Mesothelial cell of epicardium (in vitro differentiated cells): Measurements from ENCODE around the gene U2AF2. TPM values are rescaled to one million over a fixed set of nuclear protein-coding genes. Genes with fewer than 3 reads are reported as not detected.

Source experiments
- DNase-seq, 2 experiments: peaks; one replicate each; pipeline ENCODE4 v3.0.0; 2021; ENCODE audit warnings: low spot score in 2 of 2; ENCODE audit not compliant: unreplicated experiment in 2 of 2
- H3K27ac Mint-ChIP-seq: 2 replicates; pipeline ENCODE4 v1.8.0; 2021; ENCODE audit warnings: mixed read lengths
- H3K27me3 Mint-ChIP-seq: 2 replicates; pipeline ENCODE4 v1.8.0; 2021; ENCODE audit warnings: low read depth, mixed read lengths
- H3K36me3 Mint-ChIP-seq: 2 replicates; pipeline ENCODE4 v1.8.0; 2021; ENCODE audit warnings: mixed read lengths
- H3K4me1 Mint-ChIP-seq: 2 replicates; pipeline ENCODE4 v1.8.0; 2021; ENCODE audit warnings: mixed read lengths
- H3K4me3 Mint-ChIP-seq: 2 replicates; pipeline ENCODE4 v1.8.0; 2021; ENCODE audit warnings: mild to moderate bottlenecking, moderate library complexity, mixed read lengths
- H3K9me3 Mint-ChIP-seq: 2 replicates; pipeline ENCODE4 v1.8.0; 2021; ENCODE audit warnings: mixed read lengths
- CTCF ChIP-seq: fragments of 200-600 bp; sonication (generic); IDR thresholded peaks from one replicate; pipeline ENCODE4 v1.5.0; 2021; ENCODE audit warnings: antibody characterized with exemption; ENCODE audit not compliant: unreplicated experiment
- total RNA-seq: library from RNA; stranded (reverse); gene quantifications from 3 replicates; pipeline ENCODE4 v1.2.1, GENCODE V29; 2021

The U2AF2 gene
- total RNA-seq, 1 donor from 2014 or later = 245 TPM

GRCh38 chr19:55614711-55615542 is 39.9 kb upstream of the U2AF2 start:
- Mint-ChIP-seq H3K4me1 (no peaks in the 10 kb centered on the region), H3K27ac (no peak overlapping the region), H3K9me3 (no peaks in the 10 kb centered on the region), H3K27me3 (no peaks in the 10 kb centered on the region), H3K4me3 (no peak overlapping the region), H3K36me3 (peaks cover 30% of the 10 kb centered on the region)
- TF ChIP-seq CTCF = no peak
- no peak for DNase-seq

- Mint-ChIP-seq H3K36me3 (peaks cover 29% of the 10 kb centered on the region), H3K4me3 (no peak overlapping the region), H3K27ac (no peak overlapping the region), H3K9me3 (no peaks in the 10 kb centered on the region), H3K27me3 (no peaks in the 10 kb centered on the region), H3K4me1 (no peaks in the 10 kb centered on the region)
- TF ChIP-seq CTCF = no peak
- no peak for DNase-seq
Measured at GRCh38 chr19:55615543-55616394, 39.1 kb upstream of the U2AF2 start.

GRCh38 chr19:55616395-55616875 is 38.4 kb upstream of the U2AF2 start:
- Mint-ChIP-seq H3K27me3 (no peaks in the 10 kb centered on the region), H3K4me3 (no peak overlapping the region), H3K9me3 (no peaks in the 10 kb centered on the region), H3K36me3 (peaks cover 26% of the 10 kb centered on the region), H3K27ac (no peak overlapping the region), H3K4me1 (no peaks in the 10 kb centered on the region)
- DNase-seq = no peak
- TF ChIP-seq CTCF = no peak

GRCh38 chr19:55617426-55617825 is 37.4 kb upstream of the U2AF2 start:
- H3K9me3 Mint-ChIP-seq = no peaks in the 10 kb centered on the region
- peaks cover 26% of the 10 kb centered on the region for H3K36me3 Mint-ChIP-seq
- no peaks in the 10 kb centered on the region for H3K27me3 Mint-ChIP-seq
- no peak overlapping the region for H3K4me3 Mint-ChIP-seq
- no peak for TF ChIP-seq CTCF
- H3K27ac Mint-ChIP-seq = no peak overlapping the region
- no peaks in the 10 kb centered on the region for H3K4me1 Mint-ChIP-seq
- DNase-seq = no peak

GRCh38 chr19:55618426-55618825 is 36.4 kb upstream of the U2AF2 start:
- H3K4me1 Mint-ChIP-seq = peaks cover 3% of the 10 kb centered on the region
- no peaks in the 10 kb centered on the region for H3K27me3 Mint-ChIP-seq
- no peak for TF ChIP-seq CTCF
- H3K27ac Mint-ChIP-seq = no peak overlapping the region
- H3K4me3 Mint-ChIP-seq = no peak overlapping the region
- no peaks in the 10 kb centered on the region for H3K9me3 Mint-ChIP-seq
- peaks cover 21% of the 10 kb centered on the region for H3K36me3 Mint-ChIP-seq
- no peak for DNase-seq
